HG03378 (cell line): ENCODE data around the gene INSR.
"Not testable (repeated sequence)": the region's sequence is repeated elsewhere in the genome, so short reads cannot be mapped to it uniquely, and the experiment has no call there.

ENCODE experiments used
- ATAC-seq: cut with Tn5 transposase; IDR thresholded peaks from one replicate; pipeline ENCODE4 v1.9.1; 2021; ENCODE audit warnings: mild to moderate bottlenecking, moderate library complexity; ENCODE audit not compliant: unreplicated experiment

Gene INSR

DNA sequence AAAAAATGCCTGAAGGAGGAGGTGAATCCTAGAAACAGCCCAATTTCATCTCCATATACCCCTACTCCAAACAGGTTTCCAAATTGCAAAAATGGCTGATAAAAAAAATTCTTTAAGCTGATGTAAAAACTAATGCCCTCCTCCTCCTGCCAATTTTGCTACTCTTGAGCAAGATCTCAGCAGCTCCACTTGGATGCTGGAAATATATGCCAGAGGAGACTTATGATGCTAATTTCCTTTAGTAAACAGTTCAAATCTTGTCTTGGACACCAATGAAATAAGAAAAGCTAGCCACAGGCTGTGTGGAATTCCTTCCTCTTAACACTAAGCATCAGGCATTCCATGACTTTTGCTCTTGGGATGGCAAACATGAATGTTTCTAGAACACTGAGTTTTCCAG, 67.5 kb downstream of the INSR start:
- ATAC-seq, result no peak

DNA sequence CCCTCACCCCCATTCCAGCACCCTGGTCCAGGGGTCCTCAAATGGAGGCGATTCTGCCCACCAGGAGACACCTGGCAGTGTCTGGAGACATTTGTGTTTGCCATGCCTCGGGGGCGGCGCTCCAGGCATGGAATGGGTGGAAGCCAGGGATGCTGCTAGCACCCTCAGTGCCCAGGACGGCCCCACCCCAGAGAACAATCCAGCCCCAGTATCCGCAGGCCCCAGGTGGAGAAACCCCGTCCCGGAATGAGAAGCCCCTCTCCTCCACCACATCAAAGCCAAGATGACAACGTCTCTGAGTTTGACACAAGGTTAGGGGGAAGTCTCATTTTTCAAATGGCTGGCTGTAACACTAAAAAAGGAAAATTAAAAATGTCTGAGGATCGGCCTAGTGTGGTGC, 68.5 kb downstream of the INSR start:
- no peak for ATAC-seq

DNA sequence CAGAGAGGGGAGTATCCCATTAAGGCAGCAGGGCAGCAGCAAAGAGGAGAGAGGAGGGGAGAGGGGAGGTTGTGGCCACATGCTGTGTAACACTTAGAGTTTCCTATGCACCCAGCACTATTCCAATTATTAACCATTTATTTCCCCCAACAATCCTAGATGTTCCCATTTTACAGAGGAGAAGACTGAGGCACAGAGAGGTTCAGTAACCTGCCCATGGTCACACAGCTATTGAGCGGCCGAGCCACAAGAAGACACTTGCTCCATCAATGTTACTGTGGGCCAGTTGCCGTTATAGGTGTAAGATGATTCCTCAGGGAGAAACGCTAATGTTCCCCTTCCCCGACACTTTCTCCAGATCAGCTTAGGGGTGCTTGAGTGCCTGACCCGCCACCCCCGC, 69.2 kb downstream of the INSR start:
- ATAC-seq, result no peak

DNA sequence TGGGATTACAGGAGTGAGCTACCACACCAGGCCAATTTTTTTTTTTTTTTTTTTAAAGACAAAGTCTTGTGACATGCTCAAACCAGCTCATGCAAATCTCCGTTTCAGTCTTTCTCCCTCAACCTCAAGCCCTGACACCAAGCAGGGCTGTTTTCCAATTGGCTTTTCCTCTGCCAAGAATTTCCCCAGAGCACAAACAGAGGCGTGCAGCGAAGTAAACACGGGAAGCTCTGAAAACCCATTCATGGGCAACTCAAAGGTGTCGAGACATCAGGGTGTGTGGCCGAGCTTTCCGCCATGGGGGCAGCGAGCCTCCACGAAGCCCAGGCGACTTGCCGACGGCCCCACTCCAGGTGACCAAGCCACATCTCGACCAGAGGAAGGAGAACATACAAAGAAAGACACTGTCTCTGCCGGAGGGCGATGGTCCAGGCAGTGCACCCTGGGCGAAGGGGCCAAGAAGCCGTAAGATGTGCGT, 70.0 kb downstream of the INSR start:
- no peak for ATAC-seq

DNA sequence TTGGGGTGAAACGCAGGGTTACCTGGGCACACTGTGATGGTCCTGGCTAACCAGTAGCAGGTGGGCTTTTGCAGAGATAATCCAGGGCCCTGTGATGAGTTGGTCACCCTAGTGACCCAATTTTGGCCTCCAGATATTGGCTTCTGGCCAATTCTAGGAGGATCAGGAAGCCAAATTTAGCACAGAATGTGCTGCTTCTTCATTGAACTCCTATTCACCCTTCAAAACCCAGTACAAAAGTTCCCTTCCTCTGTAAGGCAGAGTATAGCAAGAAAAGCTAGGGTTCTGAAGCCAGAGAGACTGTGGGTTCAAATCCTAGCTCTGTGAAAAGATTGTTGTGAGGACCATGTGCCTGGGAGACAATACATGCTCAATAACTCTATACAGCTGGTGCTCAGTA, 70.8 kb downstream of the INSR start:
- ATAC-seq, result no peak

DNA sequence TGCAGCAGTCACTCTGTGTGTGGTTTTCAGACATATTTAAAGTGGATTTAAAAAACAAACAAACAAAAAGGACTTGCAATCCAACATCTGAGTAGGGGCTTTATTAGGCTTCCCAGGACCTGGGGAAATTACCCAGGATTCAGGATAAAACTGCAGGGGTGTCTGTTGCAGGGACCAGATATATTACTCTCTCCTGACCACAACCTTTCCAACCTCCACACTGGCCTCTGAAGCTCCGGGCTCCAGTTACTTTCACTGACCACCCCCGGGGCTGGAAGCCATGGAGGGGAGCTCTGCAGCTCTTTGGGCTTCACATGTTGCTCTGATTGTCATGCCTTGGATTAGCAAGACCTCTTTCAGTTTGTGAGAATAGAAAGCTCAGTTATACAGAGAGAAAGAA, 75.2 kb downstream of the INSR start:
- ATAC-seq, result no peak

DNA sequence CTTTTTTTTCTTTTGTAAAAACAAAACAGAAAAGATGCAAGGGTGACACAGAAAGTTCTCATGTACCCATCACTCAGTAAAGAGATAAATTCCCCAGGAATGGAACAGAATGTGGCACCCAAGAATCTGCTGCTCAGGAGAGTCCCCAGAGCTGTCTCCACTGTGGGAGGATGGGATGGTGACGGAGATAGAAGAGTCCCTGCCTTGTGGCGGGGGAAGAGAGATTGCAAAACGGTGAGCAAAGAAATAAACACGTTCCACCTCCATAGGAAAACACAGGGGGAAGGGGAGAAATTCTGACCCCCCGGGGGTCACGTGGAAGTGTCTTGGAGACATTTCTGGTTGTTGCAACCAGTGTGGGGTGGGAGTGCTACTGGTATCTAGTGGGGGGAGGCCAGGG, 76.4 kb downstream of the INSR start:
- ATAC-seq, result no peak

DNA sequence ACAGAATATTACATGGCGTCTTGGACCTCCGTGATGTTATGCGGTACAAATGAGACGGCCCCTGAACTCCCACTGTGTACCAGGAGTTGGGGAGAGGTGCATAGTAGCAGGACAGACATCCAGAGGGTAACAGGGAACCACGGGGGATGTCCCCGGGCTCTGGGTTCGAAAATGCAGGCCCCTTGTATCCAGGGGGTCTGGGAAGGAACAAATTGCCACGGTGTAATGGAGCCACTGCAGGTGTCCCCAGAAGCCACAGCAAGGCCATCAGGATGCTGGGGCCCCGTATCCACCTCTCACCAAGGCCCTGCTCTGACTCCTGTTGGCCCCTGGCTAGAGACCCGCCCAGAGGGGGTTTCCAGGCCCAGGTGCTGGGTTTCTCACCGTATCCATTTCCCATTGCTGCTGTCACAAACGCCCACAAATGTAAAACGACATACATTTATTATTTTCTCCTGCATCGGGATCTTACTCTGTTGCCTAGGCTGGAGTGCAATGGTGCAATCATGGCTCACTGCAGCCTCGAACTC, 77.8 kb downstream of the INSR start:
- no peak for ATAC-seq

DNA sequence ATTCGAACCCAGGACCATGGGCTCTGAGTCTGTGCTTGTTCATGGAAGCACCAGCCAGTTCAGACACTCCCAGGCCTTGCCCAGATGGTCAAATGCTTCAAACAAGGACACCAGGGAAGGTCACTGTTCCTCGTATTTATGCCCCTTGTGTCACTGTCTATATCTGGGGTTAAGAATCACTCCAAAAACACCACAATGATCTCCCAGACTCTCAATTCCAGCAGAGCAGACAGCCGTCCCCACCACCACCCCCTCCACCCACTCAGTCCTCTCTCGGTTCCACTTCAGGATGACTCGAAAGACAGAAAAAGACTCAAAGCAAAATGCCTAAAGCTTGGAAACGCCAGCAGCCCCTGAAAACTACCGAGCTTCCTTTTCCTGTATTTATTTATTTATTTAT, 79.0 kb downstream of the INSR start:
- no peak for ATAC-seq

DNA sequence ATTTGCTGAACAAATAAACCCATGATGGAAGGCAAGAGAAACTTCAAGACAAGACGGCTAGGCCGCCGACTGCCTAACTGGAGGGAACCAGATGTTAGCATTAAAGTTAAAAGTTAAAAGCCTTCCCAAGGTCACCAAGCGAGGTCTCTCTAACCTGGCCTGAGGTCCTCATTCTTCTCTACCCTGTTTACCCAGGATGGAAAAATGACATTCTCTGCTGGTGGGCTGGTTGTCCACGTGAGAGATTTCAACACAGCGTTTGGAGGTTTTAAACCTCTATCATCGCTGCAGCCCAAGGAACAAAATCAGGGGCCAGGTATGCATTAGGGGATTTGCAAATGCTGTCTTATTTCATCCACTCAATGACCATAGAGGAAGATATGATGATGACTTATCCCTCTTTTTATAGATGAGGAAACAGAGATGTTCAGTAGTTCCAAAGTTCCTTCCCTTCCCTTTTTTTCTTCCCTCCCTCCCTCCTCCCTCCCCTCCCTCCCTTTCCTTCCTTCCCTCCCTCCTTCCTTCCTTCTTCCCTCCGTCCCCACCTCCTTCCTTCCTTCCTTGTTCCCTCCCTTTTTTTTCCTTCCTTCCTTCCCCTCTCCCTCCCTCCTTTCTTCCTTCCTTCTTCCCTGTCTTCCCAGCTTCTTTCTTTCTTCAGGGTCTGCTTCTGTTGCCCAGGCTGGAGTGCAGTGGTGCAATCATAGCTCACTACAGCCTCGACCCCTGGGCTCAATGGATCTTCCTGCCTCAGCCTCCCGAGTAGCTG, 79.7 kb downstream of the INSR start:
- no peak for ATAC-seq

DNA sequence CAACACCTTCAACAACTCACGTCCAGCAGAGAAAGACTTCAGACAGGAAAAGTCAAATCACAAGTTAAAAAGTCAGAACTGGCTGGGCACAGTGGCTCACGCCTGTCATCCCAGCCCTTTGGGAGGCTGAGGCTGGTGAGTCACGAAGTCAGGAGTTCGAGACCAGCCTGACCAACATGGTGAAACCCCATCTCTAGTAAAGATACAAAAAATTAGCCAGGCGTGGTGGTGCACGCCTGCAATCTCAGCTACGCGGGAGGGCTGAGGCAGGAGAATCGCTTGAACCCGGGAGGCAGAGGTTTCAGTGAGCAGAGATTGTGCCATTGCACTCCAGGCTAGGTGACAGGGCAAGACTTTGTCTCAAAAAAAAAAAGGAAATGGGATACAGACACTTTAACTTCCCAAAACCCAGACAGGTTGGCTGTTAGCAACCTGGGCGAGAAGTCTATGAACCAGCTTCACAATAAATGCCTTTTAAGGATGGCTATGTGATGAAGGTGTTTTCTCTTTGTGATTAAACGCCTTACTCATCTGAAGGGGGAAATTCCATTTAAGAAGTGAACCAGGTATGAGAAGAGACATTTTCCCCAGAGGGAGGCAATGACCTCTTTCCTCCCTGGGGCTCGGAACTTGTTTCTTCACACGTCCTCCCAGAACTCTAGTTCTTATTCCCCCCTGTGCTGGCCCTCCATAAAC, 80.4 kb downstream of the INSR start:
- ATAC-seq, result no peak

DNA sequence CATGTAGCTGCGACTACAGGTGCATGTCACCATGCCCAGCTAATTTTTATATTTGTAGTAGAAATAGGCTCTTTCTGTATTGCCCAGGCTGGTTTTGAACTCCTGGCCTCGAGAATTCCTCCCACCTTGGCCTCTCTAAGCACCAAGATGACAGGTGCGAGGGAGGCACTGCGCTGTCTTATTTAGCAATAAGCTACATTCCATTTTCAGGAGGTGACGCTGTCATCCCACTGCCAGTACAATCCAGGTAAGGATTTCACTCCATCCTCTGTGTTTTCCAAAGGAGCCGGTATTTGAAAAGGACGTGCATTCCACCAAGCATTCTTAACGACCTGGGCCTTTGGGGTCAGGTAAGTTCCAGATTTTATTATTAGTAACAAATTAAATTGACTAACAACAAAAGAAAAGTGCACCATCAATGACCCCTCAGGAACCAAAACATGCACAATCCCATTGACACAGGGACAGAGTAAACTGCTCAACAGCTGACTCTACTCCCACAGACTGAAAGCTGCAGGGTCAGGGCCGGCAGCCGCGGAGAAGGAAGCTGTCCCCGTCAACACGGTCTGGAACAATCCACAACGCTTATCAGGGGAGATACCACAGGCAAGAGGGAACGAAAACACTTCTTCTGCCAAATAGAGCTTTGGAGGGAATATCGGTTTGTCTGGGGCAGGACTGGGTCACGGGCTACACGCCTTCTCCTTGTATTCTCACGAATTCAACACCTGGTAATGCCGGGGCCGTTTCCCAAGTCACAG, 82.8 kb downstream of the INSR start:
- ATAC-seq, result no peak

DNA sequence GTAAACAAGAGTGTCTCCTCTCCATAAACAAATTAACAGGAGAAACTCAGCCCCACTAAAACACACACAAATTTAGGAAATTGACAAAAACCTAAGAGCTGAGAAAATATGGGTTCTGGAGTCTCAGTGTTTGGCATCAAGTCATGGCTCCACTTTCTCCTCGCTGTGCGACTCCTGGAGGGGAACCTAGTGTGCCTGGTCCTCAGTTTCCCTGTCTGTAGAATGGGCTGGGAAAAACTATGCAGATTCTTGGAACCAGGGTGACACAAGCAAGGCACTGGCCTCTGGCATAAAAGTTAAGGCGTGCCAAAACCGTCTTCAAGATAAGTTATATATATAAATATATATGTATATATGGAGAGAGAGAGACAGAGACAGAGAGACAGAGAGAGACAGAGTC, 83.9 kb downstream of the INSR start:
- no peak for ATAC-seq

DNA sequence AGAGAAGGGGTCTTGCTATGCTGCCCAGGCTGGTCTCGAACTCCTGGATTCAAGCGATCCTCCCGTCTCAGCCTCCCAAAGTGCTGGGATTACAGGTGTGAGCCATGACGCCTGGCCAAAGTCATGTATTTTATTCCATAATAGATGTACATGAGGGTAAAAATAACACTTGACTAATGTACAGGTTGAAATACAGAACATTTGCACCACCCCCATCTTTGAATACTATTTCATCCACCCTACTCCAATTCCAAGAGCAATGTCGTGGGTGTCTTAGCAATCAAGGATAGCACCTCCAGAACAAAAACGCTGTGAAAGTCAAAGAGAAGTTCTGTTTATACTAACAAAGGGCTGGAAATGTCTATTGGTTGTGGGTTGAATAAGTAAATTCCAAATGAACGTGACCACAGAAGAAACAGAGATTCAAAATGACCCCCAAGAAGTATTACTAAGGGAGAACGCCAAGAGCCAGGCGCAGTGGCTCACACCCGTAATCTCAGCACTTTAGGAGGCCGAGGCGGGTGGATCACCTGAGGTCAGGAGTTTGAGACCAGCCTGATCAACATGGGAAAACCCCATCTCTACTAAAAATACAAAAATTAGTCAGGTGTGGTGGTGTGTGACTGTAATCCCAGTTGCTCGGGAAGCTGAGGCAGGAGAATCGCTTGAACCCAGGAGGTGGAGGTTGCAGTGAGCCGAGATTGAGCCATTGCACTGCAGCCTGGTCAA, 84.5 kb downstream of the INSR start:
- ATAC-seq, result not testable (repeated sequence)

DNA sequence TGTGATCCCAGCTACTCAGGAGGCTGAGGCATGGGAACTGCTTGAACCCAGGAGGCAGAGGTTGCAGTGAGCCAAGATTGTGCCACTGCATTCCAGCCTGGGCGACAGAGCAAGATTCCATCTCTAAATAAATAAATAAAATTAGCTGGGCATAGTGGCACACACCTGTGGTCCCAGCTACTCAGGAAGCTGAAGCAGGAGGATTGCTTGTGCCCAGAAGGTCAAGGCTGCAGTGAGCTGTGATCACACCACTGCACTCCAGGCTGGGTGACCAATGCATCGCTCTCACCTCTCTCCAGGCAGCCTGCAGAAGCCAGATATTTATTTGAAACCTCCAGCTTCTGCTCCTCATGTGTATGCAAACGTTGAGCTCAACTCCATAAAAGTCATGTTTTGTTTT, 85.2 kb downstream of the INSR start:
- not testable (repeated sequence) for ATAC-seq

DNA sequence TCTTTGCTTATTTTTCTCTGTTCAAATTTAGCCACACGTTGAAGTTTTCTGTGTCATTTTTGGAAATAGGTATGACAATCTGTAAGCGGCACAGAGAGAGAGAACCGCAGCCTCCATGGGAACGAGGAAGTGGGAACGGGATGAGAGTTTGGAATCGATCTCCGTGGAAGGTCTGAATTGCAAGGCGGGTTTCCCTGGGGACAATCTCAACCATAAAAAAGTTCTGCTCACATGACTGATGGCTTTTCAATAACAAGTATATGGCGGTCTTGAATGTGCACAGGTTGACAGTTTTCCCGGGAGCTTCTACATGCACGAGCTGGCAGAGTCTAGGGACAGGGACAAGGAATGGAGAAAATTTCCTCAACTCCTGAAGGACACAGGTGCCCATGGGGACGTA, 90.9 kb downstream of the INSR start:
- ATAC-seq, result no peak

DNA sequence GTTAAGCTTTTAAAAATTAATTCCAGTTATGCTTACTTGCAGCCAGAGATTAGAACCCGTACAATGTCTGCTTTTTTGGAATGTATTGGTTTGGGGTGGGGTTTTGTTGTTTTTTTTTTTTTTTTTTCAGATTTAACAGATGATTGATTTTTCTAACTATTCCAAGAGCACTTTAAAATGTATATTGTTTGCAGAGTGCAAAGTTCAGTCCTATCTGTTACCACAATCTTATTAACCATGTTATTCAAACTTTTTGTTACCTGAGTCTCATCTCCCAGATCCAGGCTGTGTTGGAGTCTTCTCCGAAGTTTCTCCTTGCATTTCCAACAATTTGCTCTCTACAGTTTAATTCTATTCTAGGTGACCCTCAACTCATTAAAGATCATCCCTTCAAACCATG, 91.3 kb downstream of the INSR start:
- no peak for ATAC-seq

DNA sequence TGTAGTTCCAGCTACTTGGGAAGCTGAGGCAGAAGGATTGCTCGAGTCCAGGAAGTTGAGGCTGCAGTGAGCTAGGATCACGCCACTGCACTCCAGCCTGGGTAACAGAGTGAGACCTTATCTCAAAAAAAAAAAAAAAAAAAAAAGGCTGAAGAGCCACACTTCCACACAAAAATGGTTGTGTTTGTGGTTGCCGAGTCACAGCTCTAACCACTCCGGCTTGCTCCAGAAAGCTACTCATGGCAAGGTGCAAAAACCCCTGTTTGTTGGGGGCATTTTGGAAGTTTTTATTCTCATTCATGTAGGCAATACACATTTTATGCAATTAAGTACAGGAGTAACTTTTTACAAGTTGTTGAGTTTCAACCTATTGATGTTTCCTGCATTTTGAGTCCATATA, 93.5 kb downstream of the INSR start:
- ATAC-seq, result no peak

DNA sequence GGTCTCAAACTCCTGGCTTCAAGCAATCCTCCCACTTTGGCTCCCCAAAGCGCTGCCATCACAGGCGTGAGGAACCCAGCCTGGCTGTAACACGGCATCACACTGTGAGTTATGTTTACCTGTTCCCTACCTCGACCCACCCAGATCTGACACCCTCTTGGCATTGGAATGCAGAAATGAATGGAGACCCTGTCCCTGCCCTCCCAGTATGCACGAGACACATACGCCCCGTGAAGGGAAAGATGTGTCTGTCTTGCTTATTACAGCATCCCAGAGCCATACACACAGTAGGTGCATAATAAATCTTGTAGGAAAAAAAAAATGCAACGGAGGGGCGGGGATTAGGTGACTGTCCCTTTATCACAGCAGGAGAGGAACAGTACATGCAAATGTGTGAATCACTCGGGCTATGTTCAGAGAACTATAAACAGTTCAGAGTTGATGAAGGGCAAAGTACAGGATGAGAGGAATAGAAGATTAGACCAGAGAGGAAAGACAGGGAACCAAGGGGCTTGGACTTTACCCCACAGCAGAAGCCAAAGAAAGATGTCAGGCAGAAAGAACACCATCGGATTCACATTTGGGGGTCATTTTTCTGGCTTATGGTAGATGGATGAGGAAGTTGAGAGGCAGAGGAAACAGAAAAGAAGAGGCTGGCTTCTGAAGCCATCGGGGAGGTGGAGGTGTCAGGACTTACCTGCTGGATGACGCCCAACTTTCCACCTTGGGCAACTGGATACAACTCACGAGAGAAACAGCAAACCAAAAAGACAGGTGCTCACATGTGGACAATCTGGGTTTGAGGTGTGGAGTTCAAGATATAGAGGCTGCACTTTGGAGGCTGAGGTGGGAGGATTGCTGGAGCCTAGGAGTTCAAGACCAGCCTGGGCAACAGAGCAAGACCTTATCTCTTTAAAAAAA, 94.3 kb downstream of the INSR start:
- ATAC-seq, result no peak
